Measurements from ENCODE around the gene NEDD8. TPM values are rescaled to one million over a fixed set of nuclear protein-coding genes. Genes with fewer than 3 reads are reported as not detected.

NEDD8 gene
- total and polyA plus RNA-seq, 2 donors (not counting 1 experiment from before 2014, with no cell fraction given) = 86.7 to 98.5 TPM

GRCh38 chr14:24240110-24240918, 8.1 kb upstream of the NEDD8 start:
- Mint-ChIP-seq H3K27me3 (no peaks in the 10 kb centered on the region), H3K4me1 (peaks cover 71% of the 10 kb centered on the region), H3K4me3 (peak overlapping the region; percentile 98), H3K27ac (peak overlapping the region; percentile 68), H3K9me3 (ENCODE audit: insufficient read depth) (no peaks in the 10 kb centered on the region)
- intact Hi-C loops (cut with micrococcal nuclease) = loop anchor here (10.0 kb wide), 1 partner anchor 226 kb away; no protein-coding TSS in a partner anchor
- ATAC-seq (ENCODE audit: low read depth) (no peak), DNase-seq (no peak)
- H3K79me2 ChIP-seq (ENCODE audit: control insufficient read depth, insufficient read depth, low read length) = peaks cover 43% of the 10 kb centered on the region
- POLR2A ChIA-PET = interaction anchor here (3.7 kb wide), 1 partner anchor 58 kb away, joined by 47 read pairs; the partner anchor contains the start of genes DHRS1 and NOP9
- no peaks in the 10 kb centered on the region for H3K27me3 ChIP-seq (replicated peaks in 1 of 4; ENCODE audit: control extremely low read depth in 1 of 4, control insufficient read depth in 3 of 4, insufficient read depth in 4 of 4, low read length in 3 of 4)
- H3K27ac ChIP-seq (ENCODE audit: low read length in 2 of 2) = peak overlapping the region in 1 of 2 donors; percentile 44
- CTCF ChIA-PET = interaction anchor here (1.1 to 8.8 kb wide), 4 partner anchors 34 to 103 kb away, joined by 3 to 254 read pairs (median 24); partner anchors contain the start of genes DHRS1 and NOP9
- H2AFZ ChIP-seq (ENCODE audit: insufficient read depth, low read depth, low read length, poor library complexity, severe bottlenecking) = no peak overlapping the region
- H3K4me2 ChIP-seq (replicated peaks; ENCODE audit: low read depth, low read length, poor library complexity, severe bottlenecking) = peak overlapping the region; percentile 94
- no peaks in the 10 kb centered on the region for H3K9me3 ChIP-seq (ENCODE audit: control extremely low read depth in 1 of 3, control insufficient read depth in 2 of 3, insufficient read depth in 1 of 3, low read length in 2 of 3)
- peaks cover 49% of the 10 kb centered on the region for H4K20me1 ChIP-seq (ENCODE audit: control insufficient read depth, insufficient read depth, low read length, poor library complexity, severe bottlenecking)
- peaks cover 2 to 57% of the 10 kb centered on the region in 2 experiments for H3K36me3 ChIP-seq (replicated peaks in 1 of 2; ENCODE audit: control extremely low read depth in 1 of 2, control insufficient read depth in 1 of 2, extremely low read depth in 1 of 2, insufficient read depth in 2 of 2, low read length in 1 of 2)
- no peak for TF ChIP-seq EZH2 (IDR thresholded peaks at IDR 0.05; ENCODE audit: borderline replicate concordance, insufficient read depth, low read depth, low read length, poor library complexity, severe bottlenecking)
- TF ChIP-seq, protein P1, sequence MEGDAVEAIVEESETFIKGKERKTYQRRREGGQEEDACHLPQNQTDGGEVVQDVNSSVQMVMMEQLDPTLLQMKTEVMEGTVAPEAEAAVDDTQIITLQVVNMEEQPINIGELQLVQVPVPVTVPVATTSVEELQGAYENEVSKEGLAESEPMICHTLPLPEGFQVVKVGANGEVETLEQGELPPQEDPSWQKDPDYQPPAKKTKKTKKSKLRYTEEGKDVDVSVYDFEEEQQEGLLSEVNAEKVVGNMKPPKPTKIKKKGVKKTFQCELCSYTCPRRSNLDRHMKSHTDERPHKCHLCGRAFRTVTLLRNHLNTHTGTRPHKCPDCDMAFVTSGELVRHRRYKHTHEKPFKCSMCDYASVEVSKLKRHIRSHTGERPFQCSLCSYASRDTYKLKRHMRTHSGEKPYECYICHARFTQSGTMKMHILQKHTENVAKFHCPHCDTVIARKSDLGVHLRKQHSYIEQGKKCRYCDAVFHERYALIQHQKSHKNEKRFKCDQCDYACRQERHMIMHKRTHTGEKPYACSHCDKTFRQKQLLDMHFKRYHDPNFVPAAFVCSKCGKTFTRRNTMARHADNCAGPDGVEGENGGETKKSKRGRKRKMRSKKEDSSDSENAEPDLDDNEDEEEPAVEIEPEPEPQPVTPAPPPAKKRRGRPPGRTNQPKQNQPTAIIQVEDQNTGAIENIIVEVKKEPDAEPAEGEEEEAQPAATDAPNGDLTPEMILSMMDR (IDR thresholded peaks at IDR 0.05) = no peak
- no peak overlapping the region for H3K9ac ChIP-seq (ENCODE audit: low read length)
- peaks cover 43 to 44% of the 10 kb centered on the region in 2 donors for H3K4me1 ChIP-seq (ENCODE audit: control insufficient read depth in 2 of 2, insufficient read depth in 2 of 2, low read length in 2 of 2)
- H3K4me3 ChIP-seq (ENCODE audit: control extremely low read depth in 1 of 5, extremely low read depth in 1 of 5, insufficient read depth in 1 of 5, low read depth in 2 of 5, low read length in 4 of 5) = no peak overlapping the region
- WGBS (ENCODE audit: insufficient coverage) = 98% methylated on average over 7 of the region's 9 CpGs
